ENCODE measurements around the gene NCS1. TPM values are rescaled to one million over a fixed set of nuclear protein-coding genes. Genes with fewer than 3 reads are reported as not detected.

The NCS1 gene
- 10 to 100 TPM; 19.2 to 21.8 TPM for total RNA-seq

GRCh38 chr9:130172161-130172857 is at the start of gene NCS1:
NCS1 (plus strand) TSS chr9:130172404; CDS start chr9:130172664, 260 bp downstream.
- CTCF ChIA-PET: no interaction called here
- POLR2A ChIA-PET: interaction anchor here (0.7 kb wide), 1 partner anchor 204 kb away, joined by 3 read pairs; no protein-coding TSS in a partner anchor

- CTCF ChIA-PET: interaction anchor here (0.6 to 1.4 kb wide), 3 partner anchors 13 to 114 kb away, joined by 5 to 6 read pairs (median 6); no protein-coding TSS in a partner anchor
- POLR2A ChIA-PET: no interaction called here
Observed at GRCh38 chr9:130122456-130122855, 49.7 kb upstream of the NCS1 start.

- POLR2A ChIA-PET: no interaction called here
- CTCF ChIA-PET: interaction anchor here (0.7 to 1.2 kb wide), 3 partner anchors 17 to 140 kb away, joined by 3 to 4 read pairs (median 4); no protein-coding TSS in a partner anchor
Observed at GRCh38 chr9:130124085-130124860, 47.9 kb upstream of the NCS1 start.

- ChIA-PET POLR2A (interaction anchor here (1.5 kb wide), 1 partner anchor 19 kb away, joined by 4 read pairs; no protein-coding TSS in a partner anchor), CTCF (interaction anchor here (1.0 to 1.9 kb wide), 2 partner anchors 10 to 239 kb away, joined by 3 to 4 read pairs; no protein-coding TSS in a partner anchor)
Observed at GRCh38 chr9:130126721-130127433, 45.3 kb upstream of the NCS1 start.

- ChIA-PET POLR2A (interaction anchor here (0.6 to 1.5 kb wide), 6 partner anchors 20 to 241 kb away, joined by 3 to 4 read pairs (median 4); no protein-coding TSS in a partner anchor), CTCF (interaction anchor here (0.7 to 3.0 kb wide), 6 partner anchors 12 to 240 kb away, joined by 3 to 20 read pairs (median 4); no protein-coding TSS in a partner anchor)
Observed at GRCh38 chr9:130128251-130128650, 44.0 kb upstream of the NCS1 start.

GRCh38 chr9:130128733-130129431 is 43.3 kb upstream of the NCS1 start:
- ChIA-PET POLR2A (interaction anchor here (0.6 to 1.5 kb wide), 5 partner anchors 21 to 294 kb away, joined by 3 to 4 read pairs (median 3); partner anchors contain the start of gene C9orf78), CTCF (interaction anchor here (0.7 to 3.0 kb wide), 4 partner anchors 17 to 241 kb away, joined by 3 to 20 read pairs (median 6); no protein-coding TSS in a partner anchor)

GRCh38 chr9:130129432-130130061 is 42.7 kb upstream of the NCS1 start:
- ChIA-PET POLR2A (interaction anchor here (0.7 to 1.0 kb wide), 2 partner anchors 242 to 295 kb away, joined by 3 read pairs; partner anchors contain the start of gene C9orf78), CTCF (interaction anchor here (0.8 to 3.0 kb wide), 2 partner anchors 15 to 23 kb away, joined by 6 to 20 read pairs; no protein-coding TSS in a partner anchor)

- POLR2A ChIA-PET: no interaction called here
- CTCF ChIA-PET: no interaction called here
Observed at GRCh38 chr9:130132746-130133145, 39.5 kb upstream of the NCS1 start.

- ChIA-PET POLR2A (no interaction called here), CTCF (no interaction called here)
Observed at GRCh38 chr9:130137081-130137640, 35.0 kb upstream of the NCS1 start.

- CTCF ChIA-PET: no interaction called here
- POLR2A ChIA-PET: no interaction called here
Observed at GRCh38 chr9:130137641-130138081, 34.5 kb upstream of the NCS1 start.

- CTCF ChIA-PET: no interaction called here
- POLR2A ChIA-PET: no interaction called here
Observed at GRCh38 chr9:130138171-130138653, 34.0 kb upstream of the NCS1 start.

- ChIA-PET POLR2A (no interaction called here), CTCF (no interaction called here)
Observed at GRCh38 chr9:130138791-130139190, 33.4 kb upstream of the NCS1 start.

GRCh38 chr9:130139251-130139650 is 33.0 kb upstream of the NCS1 start:
- POLR2A ChIA-PET: no interaction called here
- CTCF ChIA-PET: no interaction called here

GRCh38 chr9:130140706-130141105 is 31.5 kb upstream of the NCS1 start:
- ChIA-PET CTCF (interaction anchor here (0.6 to 2.0 kb wide), 4 partner anchors 19 to 215 kb away, joined by 3 to 5 read pairs (median 4); no protein-coding TSS in a partner anchor), POLR2A (no interaction called here)

- ChIA-PET CTCF (no interaction called here), POLR2A (interaction anchor here (0.5 to 0.8 kb wide), 2 partner anchors 17 to 29 kb away, joined by 3 read pairs; no protein-coding TSS in a partner anchor)
Observed at GRCh38 chr9:130142056-130142455, 30.1 kb upstream of the NCS1 start.

- POLR2A ChIA-PET: interaction anchor here (0.5 to 0.8 kb wide), 2 partner anchors 17 to 29 kb away, joined by 3 read pairs; no protein-coding TSS in a partner anchor
- CTCF ChIA-PET: no interaction called here
Observed at GRCh38 chr9:130142641-130143040, 29.6 kb upstream of the NCS1 start.

- ChIA-PET CTCF (interaction anchor here (0.6 to 1.1 kb wide), 4 partner anchors 36 to 405 kb away, joined by 3 to 6 read pairs (median 3); no protein-coding TSS in a partner anchor), POLR2A (interaction anchor here (0.6 kb wide), 1 partner anchor 62 kb away, joined by 5 read pairs; no protein-coding TSS in a partner anchor)
Observed at GRCh38 chr9:130143279-130143893, 28.8 kb upstream of the NCS1 start.

Measured in activated CD8-positive, alpha-beta memory T cell treated with anti-CD3 and anti-CD28 coated beads for 36 hours (primary cell).